ENCODE results near the gene TMPRSS6.

TMPRSS6 gene

DNA sequence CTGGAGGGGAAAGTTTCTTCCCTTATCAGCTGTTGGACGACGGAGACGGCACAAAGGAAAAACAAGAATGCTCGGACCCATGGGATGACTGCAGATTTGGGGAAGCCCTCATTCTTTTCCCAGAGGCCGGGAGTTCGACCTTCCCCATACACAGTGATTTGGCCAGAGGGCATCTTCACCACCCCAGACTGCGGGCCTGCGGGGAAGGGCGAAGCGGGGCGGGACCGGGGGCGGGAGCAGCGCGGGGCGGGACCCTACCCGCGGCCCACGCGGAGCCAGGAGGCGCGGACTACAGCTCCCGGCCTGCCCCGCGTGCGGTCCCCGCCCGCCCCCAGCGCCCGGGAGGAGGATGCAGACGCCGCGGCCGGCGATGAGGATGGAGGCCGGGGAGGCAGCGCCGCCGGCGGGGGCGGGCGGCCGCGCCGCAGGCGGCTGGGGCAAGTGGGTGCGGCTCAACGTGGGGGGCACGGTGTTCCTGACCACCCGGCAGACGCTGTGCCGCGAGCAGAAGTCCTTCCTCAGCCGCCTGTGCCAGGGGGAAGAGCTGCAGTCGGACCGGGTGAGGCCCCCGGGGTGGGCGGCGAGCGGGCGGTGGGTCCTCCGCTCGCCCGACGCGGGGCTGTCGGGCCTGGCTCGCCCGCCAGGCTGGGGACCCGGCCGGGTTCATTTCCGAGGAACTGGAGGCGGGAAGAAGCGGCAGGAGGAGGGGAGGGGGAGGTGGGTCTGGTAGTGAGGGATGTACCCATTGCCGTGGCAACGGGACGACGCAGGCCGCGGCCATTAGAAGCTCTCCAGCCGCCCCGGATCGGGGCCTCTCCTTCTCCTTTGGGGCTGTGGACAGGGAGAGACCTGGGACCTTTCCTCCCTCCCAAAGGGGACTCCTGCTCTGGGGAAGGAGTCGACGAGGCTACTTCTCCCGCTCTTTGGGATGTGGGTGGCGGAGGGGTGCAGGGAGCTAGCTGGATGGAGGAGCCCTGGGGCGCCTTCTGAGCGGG is 57.8 kb downstream of the TMPRSS6 start, which contains the start of gene KCTD17:
Gene KCTD17 (plus strand): TSS at position 352 of the 995 bp plus-strand sequence. CDS start 19 bp downstream, at position 371.
- peak; percentile 95 for DNase-seq (ENCODE audit: low spot score)

GRCh38 chr22:37050913-37051312 is 58.6 kb downstream of the TMPRSS6 start:
- DNase-seq (ENCODE audit: low spot score), result no peak

DNA sequence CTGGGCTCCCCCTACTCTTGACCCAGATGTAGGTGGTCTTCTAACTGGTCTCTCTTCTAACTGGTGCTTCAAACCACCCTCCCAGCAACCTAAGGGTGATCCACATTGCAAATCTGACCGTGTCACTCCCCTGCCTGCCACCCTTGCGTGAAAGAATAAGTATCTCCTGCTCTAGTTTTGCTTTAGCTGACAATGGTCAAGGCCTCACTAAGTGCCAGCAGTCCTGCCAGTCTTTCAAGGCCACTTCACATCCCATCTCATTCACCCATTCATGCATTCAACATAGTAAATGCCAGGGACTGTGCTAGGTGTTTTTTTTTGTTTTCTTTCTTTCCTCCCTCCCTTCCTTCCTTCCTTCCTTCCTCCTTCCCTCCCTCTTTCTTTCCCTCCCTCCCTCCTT is 60.3 kb downstream of the TMPRSS6 start:
- DNase-seq (ENCODE audit: low spot score), result no peak

- DNase-seq (ENCODE audit: low spot score), result no peak
Observed at GRCh38 chr22:37048133-37048532, 61.4 kb downstream of the TMPRSS6 start.

GRCh38 chr22:37047006-37047405 is 62.5 kb downstream of the TMPRSS6 start:
- no peak for DNase-seq (ENCODE audit: low spot score)

- DNase-seq (ENCODE audit: low spot score), result no peak
Observed at GRCh38 chr22:37046589-37046988, 62.9 kb downstream of the TMPRSS6 start.

- DNase-seq (ENCODE audit: low spot score), result peak; percentile 66
Observed at GRCh38 chr22:37045958-37046357, 63.6 kb downstream of the TMPRSS6 start.

DNA sequence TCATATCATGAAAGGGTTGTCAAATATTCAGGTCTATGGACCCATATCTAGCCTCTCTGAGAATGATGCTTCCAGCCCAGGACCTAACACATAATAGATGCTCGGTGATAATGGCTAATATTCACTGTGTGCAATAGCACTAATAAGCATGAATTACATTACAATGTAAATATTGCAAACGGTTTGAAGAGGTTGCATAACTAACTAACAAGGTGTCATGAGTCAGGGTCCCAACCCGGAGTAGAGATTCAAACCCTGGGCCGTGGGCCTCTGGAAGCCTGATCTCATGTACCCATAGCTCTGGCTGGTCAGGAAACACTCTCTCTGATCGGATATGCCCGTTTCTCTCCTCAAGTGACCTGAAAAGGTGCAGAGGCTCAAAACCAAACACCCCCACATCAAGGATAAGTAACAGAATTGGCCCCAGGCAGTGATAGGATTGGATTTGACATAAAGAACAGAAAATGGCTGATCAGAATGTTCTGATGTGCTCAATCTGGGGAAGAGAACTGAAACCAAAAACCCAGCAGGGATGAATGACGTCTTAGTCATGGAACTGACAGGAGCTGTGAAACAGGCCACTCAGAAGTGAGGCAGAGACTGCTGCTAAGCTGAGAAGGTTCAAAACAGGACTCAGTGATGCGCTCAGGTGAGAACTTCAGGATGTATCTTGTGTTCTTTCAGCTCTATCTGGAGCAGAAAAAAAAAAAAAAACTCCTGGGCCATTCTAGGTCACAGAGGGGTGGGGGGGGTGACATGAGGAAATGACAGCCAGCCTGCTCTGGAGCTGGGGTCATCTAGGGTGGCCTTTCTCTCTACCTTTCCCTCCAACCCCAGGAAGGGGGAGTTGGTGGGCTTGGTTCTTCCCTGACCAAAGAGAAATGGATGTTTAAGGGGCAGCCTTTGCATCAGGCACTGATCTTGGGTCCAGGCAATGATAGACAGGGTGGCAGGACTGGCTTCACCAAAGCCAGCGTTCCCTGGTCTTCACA is 64.6 kb downstream of the TMPRSS6 start:
- no peak for DNase-seq (ENCODE audit: low spot score)

GRCh38 chr22:37043828-37044538 is 65.5 kb downstream of the TMPRSS6 start:
- peak; percentile 74 for DNase-seq (ENCODE audit: low spot score)

GRCh38 chr22:37043209-37043827 is 66.2 kb downstream of the TMPRSS6 start:
- no peak for DNase-seq (ENCODE audit: low spot score)

DNA sequence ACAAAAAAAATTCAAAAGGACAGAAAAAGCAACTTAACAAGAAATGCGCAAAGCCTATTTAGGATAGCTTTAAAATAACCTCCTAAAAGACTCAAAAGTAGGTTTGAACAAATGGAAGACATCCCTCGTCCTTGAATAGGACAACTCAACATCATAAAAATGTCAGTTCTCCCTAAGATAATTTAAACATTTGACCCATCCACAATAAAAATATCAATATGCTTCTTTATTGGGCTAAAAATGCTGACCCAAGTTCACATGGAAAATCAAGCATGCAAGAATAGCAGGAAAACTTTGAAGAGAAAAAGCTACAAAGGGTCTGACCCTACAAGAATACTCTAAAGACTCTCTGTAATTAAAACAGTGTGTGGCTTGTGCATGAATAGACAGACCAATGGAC is 70.0 kb downstream of the TMPRSS6 start:
- no peak for DNase-seq (ENCODE audit: low spot score)

DNA sequence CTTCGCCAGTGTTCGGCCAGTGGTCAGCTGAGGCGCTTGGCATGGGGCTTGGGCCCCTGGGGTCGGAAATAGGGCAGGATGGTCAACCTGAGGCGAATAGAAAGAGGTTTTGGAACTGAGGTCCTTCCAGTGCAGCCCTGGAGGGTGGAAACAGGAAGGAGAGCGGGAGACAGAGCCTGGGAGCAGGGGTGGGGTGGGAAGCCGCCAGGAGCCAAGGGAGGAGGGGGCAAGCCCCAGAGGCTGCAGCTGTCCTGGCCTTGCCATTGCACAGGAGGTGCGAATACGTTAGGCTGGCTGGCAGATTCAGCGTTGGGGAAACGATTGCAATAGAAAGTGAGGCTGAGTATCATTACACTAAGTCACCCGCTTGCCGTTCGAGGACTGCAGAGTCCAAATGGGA is 71.8 kb downstream of the TMPRSS6 start:
- DNase-seq (ENCODE audit: low spot score), result no peak

- no peak for DNase-seq (ENCODE audit: low spot score)
Observed at GRCh38 chr22:37036655-37037377, 72.7 kb downstream of the TMPRSS6 start.

DNA sequence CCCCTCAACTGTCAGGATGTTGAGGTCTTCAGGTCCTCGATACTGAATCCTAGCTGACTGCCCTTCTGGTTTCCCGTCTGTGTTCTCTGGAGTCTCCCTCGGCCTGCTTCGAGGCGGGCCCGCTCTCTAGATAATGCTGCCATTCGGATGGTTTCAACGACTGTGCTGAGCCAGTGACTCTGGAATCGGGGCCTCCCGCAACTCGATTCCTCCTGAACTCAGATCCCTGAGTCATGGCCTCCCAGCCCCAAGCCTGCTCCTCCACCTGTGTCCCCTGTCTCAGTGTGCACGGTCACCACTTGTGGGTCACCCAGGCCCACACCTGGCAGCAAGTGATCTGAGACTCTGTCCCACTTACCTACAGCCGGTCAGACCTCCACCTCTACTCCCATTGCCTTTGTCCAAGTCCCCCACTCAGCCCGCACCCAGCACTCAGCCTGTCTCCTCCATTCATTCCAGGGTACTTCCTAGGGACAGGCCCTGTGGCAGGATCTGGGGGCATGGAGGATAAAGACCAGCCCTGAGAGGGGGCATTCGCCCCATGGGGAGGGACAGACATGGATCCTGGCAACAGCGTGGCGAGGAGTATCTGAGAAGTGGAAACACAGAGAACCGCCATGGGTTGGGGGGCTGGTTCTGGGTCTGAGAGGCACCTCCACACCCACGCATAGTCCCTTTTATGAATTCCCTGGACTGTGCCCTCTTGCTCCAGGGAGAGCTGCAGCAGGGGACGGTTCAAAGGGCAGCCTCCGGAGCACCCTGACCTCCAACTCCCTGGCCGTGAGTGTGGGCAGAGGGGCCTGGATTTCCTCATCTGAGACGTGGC is 75.7 kb downstream of the TMPRSS6 start:
- DNase-seq (ENCODE audit: low spot score), result no peak

DNA sequence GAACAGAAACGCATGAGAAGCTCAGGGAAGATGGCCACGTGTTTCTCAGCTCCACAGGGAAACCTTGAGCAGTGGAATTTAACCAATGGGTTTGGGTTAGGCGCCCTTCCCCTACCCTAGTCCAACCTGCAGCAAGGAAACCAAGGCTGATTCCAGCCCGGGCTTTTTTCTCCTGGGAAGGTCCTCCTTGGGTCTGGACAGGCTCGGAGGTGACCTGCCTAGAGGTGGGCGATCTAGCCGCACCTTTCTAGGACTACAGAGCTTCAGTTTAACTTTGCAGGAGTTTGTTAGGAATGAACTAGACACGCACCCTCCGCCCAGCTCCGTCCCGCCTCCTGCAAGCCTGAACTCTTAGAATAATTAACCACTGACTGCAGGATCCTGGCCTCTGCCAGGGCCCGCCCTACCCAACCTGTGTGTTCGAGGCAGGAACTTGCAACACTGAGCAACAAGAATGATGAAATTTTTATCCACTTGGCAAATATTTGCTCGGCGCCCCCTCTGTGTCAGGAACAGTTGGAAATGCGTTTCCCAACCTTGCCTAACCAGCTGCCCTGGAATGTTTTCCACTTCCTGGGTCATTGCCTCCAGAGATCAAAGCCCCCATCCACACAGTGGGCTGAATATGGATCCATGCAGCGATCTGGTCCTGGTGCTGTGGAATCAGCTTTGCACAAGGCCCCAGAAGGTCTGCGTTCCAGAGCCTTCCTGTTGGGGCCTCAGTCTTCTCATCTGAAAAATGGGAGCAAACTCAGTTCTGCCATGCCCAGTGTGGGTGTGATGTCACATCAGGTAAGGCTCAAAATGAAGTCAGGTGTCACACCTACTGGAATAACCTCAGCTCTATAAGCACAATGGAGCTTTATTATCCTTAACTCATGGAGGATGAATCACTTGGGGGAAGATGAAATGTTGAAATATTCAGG is 76.7 kb downstream of the TMPRSS6 start:
- peak; percentile 50 for DNase-seq (ENCODE audit: low spot score)

DNA sequence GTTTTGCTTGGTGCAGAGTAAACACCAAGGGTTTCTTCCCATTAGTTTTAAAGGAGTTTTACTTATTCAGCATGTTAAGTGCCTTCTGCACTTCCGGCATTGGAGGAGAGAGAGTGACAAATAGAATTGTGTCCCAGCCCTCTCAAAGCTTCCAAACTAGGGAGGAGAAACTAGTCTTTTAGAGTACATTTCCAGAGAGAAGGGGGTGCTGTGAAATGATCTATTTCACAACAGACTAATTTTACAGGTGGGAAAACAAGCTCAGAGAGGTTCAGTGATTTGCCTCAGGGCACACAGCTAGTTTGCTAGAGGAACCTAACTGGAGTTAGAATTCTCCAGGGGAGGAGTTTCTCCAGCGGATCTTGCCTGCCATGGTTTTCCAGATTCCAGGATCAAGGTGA is 77.4 kb downstream of the TMPRSS6 start:
- DNase-seq (ENCODE audit: low spot score), result no peak

- DNase-seq (ENCODE audit: low spot score), result no peak
Observed at GRCh38 chr22:37030560-37031281, 78.8 kb downstream of the TMPRSS6 start.
